ENCODE results near the gene DAND5. TPM values are rescaled to one million over a fixed set of nuclear protein-coding genes. Genes with fewer than 3 reads are reported as not detected.
"Not testable (repeated sequence)": the region's sequence is repeated elsewhere in the genome, so short reads cannot be mapped to it uniquely, and the experiment has no call there.

The DAND5 gene
- polyA plus RNA-seq, 3 donors: 0.07 to 0.18 TPM; not detected in 1

DNA sequence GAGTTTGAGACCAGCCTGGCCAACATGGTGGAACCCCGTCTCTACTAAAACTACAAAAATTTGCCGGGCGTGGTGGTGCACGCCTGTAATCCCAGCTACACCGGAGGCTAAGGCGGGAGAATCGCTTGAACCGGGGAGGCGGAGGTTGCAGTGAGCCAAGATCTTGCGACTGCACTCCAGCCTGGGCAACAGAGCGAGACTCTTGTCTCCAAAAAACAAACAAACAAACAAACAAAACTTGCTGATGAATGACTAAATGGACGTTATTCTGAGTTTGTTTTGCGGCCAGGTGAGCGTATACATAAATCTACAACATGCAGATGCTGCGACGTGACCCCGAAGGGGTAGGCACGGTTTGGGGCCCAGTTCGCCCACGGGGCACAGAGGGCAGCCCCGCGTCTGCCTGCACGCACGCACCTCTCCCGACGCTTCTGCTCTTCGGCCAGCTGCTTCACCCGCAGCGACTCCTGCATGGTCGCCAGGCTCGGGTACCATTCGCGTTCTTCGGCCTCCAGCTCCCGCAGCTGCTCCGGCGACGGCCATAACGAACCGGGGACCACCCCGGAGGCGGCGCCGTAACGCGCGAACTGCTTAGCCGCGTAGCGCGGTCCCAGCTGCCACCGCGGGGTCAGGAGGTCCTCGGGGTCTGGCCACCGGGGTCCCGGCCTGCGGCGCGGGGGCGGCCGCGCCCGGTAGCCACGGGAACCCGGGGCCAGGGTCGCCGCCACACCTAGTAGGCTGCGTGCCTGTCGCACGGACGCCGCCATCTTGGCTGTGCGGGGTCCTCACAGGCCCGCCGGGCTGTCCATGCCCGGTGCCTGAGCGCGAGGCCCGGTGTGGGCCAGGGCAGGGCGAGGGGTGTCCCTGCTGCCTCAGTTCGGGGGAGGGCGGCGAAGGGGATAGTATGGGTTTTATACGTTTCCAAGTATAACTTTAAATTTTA is 12.7 kb upstream of the DAND5 start, which contains the start of gene GADD45GIP1:
TSS of gene GADD45GIP1 (minus strand) at position 778 of the 943 bp plus-strand sequence. CDS start at position 767, 11 bp downstream.
- DNase-seq (ENCODE audit: extremely low read depth in 1 of 11, low read depth in 9 of 11, low spot score in 4 of 11): peak in 2 of 11 donors; percentile 68 to 76

GRCh38 chr19:12957389-12957952 is 11.9 kb upstream of the DAND5 start:
- DNase-seq (ENCODE audit: extremely low read depth in 1 of 11, low read depth in 9 of 11, low spot score in 4 of 11): not testable (repeated sequence)

DNA sequence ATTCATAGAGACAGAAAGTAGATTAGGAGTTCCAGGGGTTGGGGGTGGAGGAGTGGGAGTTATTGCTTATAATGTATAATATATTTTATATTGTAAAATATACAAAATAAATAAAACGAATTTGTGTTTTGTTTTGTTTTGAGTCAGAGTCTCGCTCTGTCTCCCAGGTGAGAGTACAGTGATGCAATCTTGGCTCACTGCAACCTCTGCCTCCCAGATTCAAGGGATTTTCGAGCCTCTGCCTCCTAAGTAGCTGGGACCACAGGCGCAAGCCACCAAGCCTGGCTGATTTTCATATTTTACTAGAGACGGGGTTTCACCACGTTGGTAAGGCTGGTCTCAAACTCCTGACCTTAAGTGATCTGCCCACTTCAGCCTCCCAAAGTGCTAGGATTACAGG is 9.9 kb upstream of the DAND5 start:
- no peak for DNase-seq (ENCODE audit: extremely low read depth in 1 of 11, low read depth in 9 of 11, low spot score in 4 of 11)

DNA sequence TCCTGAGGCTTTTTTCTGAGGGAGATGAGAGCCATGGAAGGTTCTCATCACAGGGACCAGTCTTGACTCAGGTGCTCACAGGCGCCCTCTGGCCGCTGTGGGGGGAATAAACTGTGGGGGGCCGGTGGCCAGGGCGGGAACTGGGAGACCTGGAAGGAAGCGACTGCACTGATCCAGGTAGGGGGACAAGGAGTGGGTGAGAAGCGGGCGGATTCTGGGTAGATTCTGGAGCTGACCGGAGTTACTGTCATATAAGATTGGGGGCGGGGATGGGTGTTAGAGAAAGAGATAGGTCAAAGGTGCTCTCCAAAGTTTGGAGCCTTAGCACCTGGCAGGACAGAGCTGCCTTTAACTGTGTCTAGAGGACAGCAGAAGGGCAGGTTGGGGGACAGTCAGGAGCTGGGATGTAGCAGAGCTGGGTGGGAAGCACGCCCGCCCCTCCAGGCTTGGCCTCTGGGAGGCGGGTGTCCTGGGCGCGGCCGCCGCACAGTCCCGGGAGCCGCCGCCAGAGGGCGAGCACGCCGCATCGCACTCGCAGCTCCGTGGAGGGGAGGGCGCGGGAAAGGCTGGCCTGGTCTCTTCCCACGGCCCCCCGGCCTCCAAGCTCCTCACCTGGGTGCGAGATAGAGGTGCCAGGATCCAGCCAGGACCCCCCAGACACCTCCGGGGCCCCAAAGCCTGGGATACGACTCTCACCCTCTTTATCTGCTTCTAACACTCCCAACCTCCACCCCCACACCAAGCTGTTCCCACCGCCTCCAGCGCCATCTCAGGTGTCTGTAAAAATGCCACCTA is 4.2 kb upstream of the DAND5 start:
- peak in 4 of 11 donors; percentile 39 to 64 (median 59) for DNase-seq (ENCODE audit: extremely low read depth in 1 of 11, low read depth in 9 of 11, low spot score in 4 of 11)

GRCh38 chr19:12965812-12966135 is 3.6 kb upstream of the DAND5 start:
- DNase-seq (ENCODE audit: extremely low read depth in 1 of 11, low read depth in 9 of 11, low spot score in 4 of 11): no peak

DNA sequence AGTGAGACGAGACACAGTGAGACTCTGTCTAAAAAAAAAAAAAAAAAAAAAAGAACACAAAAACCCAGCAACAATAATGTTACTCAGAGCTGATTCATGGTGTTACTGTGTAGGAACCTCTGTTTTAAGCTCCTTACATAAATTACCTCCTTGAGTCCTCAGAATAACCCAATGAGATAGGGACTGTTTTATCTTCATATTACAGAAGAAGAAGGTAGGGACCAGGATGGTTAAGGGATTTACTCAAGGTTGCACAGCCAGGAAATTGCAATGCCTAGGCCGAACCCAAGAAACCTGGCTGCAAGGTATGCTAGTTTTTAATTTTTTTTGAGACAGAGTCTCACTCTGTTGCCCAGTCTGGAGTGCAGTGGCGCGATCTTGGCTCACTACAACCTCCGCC is 1.5 kb upstream of the DAND5 start:
- DNase-seq (ENCODE audit: extremely low read depth in 1 of 11, low read depth in 9 of 11, low spot score in 4 of 11): no peak

GRCh38 chr19:12970070-12970820 is 869 bp downstream of the DAND5 start:
- DNase-seq (ENCODE audit: extremely low read depth in 1 of 11, low read depth in 9 of 11, low spot score in 4 of 11): no peak

DNA sequence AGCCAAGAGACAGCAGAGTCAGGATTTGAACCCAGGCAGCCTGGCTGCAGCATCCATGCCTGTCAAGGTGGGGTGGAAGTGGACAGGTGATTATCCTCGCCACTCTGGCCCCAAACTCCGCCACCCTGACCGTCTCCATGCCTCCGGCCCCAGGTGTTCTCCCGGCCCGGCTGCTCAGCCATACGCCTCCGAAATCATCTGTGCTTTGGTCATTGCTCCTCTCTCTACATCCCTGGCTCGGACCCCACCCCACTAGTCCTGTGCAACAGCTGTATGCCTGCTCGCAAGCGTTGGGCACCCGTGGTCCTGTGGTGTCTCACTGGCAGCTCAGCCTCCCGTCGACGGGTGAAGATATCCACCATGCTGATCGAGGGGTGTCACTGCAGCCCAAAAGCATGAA is 3.9 kb downstream of the DAND5 start:
- DNase-seq (ENCODE audit: extremely low read depth in 1 of 11, low read depth in 9 of 11, low spot score in 4 of 11): no peak

- no peak for DNase-seq (ENCODE audit: extremely low read depth in 1 of 11, low read depth in 9 of 11, low spot score in 4 of 11)
Measured at GRCh38 chr19:12974301-12975220, 5.2 kb downstream of the DAND5 start.

DNA sequence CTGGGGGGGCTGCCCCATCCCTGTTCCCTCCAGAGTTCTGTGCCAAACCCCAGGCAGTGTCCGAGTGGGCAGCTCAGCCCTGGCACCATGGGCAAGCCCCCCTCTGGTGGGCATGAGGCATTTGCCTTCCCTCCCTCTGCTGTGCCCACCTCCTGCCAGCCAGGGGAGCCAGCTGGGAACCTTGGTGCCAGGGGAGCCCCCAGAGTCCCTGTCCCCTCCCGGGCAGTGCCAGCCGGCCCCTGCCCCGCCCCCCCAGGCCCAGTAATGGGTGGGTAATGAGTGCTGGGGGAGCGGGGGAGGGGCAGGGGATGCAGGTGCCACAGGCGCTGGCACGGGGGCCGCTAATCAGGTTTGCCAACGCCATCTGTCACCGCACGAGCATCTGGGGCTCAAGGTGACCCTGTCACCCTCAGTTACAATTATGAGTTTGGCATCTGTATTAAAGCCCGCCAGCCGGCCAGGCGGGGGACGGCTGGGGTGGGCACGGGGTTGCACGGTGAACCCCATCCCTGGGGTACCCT is 5.9 kb downstream of the DAND5 start:
- no peak for DNase-seq (ENCODE audit: extremely low read depth in 1 of 11, low read depth in 9 of 11, low spot score in 4 of 11)

GRCh38 chr19:12976109-12976508 is 6.7 kb downstream of the DAND5 start:
- not testable (repeated sequence) for DNase-seq (ENCODE audit: extremely low read depth in 1 of 11, low read depth in 9 of 11, low spot score in 4 of 11)

GRCh38 chr19:12979974-12980373 is 10.6 kb downstream of the DAND5 start:
- no peak for DNase-seq (ENCODE audit: extremely low read depth in 1 of 11, low read depth in 9 of 11, low spot score in 4 of 11)

GRCh38 chr19:12982648-12983047 is 13.3 kb downstream of the DAND5 start:
- no peak for DNase-seq (ENCODE audit: extremely low read depth in 1 of 11, low read depth in 9 of 11, low spot score in 4 of 11)

DNA sequence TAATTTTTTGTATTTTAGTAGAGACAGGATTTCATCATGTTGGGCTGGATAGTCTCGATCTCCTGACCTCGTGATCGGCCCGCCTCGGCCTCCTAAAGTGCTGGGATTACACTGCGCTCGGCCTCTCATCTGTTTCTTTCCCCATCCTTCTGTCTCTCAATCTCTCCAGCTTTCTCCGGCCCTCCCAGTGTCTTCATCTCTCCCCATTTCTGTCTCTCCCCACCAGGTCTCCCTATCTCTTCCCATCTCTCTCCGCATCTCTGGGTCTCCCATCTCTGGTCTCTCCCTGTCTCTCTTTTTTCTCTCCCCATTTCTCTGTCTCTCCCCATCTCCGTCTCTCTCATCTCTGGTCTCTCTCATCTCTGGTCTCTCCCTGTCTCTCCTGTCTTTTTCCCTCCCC is 13.7 kb downstream of the DAND5 start:
- DNase-seq (ENCODE audit: extremely low read depth in 1 of 11, low read depth in 9 of 11, low spot score in 4 of 11): no peak

DNA sequence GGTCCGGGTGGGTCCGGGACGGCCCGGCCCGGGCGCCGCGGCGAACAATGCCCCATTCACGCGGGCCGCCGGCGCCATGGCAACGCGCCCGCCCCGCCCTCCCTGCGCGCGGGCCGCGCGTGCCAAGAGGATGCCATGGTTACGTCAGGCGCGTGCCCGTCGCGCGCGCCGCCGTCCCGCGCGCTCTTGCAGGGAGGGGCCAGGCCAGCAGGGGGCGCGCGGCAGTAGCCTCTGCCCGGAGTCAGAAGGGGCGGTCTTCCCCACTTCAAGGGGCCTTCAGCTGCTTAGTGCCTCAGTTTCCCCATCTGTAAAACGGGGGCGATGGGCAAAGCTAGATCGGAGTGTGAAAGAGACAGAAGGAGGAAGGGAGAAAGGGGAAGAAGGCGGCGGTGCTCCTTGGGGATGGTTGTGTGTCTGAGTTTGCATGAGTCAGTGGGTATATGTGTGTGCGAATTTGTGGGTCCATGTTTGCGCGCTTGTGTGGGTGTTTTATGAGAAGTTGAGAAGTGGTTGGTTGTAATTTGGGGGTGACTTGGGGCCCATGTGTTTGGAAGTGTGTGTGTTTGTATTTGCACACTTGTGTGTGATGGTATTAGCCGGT is 14.3 kb downstream of the DAND5 start:
- peak in 4 of 11 donors; percentile 62 to 72 (median 64) for DNase-seq (ENCODE audit: extremely low read depth in 1 of 11, low read depth in 9 of 11, low spot score in 4 of 11)

DNA sequence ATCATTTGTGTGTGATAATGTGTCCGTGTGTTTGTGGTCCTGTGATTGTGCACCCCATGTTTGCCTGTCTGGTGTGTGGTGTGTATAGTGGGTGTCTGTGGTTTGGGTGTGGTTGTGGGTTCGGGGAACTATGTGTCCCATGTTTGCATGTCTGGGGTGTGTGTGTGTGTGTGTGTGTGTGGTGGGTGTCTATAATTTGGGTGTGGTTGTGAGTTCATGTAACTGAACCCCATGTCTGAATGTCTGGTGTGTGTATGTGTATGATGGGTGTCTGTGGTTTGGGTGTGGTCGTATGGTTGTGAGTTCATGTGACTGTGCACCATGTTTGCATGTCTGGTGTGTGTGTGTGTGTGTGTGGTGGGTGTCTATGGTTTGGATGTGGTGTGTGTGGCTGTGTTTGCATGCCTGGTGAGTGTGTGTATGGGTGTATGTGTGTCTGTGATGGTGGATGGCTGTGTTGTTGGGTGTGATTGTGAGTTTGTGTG is 14.8 kb downstream of the DAND5 start:
- DNase-seq (ENCODE audit: extremely low read depth in 1 of 11, low read depth in 9 of 11, low spot score in 4 of 11): no peak

DNA sequence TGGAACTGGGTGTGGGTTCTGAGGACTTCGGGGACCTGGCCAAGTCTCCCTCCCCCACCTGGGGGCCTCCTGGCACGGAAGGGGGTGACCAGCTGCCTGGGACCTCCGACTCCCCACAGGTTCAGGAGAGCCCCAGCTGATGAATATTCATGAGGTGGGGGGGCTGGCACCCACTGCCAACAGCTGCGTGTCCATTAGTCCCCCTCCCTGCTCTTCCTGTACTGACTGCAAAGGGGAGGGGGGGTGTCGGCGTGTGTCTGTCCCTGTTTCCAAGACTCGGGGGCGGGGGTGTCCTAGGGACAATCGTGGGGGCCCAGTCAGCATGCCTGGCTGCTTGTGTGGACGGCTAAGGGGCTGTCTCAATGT is 15.3 kb downstream of the DAND5 start:
- DNase-seq (ENCODE audit: extremely low read depth in 1 of 11, low read depth in 9 of 11, low spot score in 4 of 11): no peak
